ENCODE data around the gene SBK2.

DNA sequence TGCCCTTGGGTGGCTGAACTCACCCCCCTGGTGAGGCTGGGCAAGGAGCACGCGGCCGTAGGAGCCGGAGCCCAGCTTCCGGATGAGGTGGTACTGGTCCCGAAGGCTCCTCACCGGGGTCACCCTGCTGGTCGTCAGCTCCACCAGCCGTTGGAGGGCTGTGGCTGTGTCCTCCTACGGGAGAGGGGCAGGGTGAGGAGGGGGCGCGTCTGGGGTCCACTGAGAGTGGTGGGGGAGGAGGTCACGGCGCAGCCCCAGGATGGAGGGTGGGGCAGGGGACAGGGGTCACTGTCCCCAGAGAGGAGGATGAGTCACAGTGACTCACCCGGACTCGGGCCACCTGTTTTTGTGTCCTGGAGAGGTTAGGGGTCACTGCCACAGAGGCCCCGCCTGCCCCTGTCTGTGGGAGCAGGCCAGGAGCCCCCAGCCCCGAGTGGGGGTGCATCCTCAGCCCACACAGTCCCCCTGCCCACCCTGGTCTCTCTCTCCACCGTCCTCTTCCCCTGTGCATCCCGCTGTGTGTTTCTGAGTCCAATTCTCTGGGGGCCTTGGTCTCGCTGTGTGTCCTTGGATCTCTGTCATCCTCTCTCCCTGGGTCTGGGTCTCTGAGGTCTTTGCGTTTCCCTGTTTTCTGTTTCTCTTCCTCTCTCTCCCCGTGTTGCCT, 8.0 kb upstream of the SBK2 start:
- TF ChIP-seq, protein P1, sequence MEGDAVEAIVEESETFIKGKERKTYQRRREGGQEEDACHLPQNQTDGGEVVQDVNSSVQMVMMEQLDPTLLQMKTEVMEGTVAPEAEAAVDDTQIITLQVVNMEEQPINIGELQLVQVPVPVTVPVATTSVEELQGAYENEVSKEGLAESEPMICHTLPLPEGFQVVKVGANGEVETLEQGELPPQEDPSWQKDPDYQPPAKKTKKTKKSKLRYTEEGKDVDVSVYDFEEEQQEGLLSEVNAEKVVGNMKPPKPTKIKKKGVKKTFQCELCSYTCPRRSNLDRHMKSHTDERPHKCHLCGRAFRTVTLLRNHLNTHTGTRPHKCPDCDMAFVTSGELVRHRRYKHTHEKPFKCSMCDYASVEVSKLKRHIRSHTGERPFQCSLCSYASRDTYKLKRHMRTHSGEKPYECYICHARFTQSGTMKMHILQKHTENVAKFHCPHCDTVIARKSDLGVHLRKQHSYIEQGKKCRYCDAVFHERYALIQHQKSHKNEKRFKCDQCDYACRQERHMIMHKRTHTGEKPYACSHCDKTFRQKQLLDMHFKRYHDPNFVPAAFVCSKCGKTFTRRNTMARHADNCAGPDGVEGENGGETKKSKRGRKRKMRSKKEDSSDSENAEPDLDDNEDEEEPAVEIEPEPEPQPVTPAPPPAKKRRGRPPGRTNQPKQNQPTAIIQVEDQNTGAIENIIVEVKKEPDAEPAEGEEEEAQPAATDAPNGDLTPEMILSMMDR (conservative IDR thresholded peaks at IDR 0.05), result no peak
- no peak for TF ChIP-seq EZH2 (IDR thresholded peaks at IDR 0.05; ENCODE audit: low read depth)

All from PC-9 (cell line).